GM12878 (cell line): ENCODE data around the gene TMEM235. TPM values are rescaled to one million over a fixed set of nuclear protein-coding genes. Genes with fewer than 3 reads are reported as not detected.
A peak's percentile ranks its signal among the peaks of the same experiment; 100 is the strongest.

ENCODE experiments used
- CTCF ChIP-seq, 3 experiments: IDR thresholded peaks in 2 of 3; conservative IDR thresholded peaks in 1 of 3; 2 replicates each; pipeline ENCODE4 v1.5.1; 2011; ENCODE audit warnings: low read depth in 3 of 3, low read length in 3 of 3, mild to moderate bottlenecking in 3 of 3, control low read depth in 2 of 3, moderate library complexity in 2 of 3, inconsistent platforms in 1 of 3, mixed read lengths in 1 of 3; ENCODE audit not compliant: control insufficient read depth in 2 of 3, insufficient read depth in 1 of 3; ENCODE audit errors: extremely low read depth in 1 of 3
- DPF2 ChIP-seq: fragments of 450-650 bp; IDR thresholded peaks from 2 replicates; pipeline ENCODE4 v1.6.1; 2017; ENCODE audit warnings: mild to moderate bottlenecking
- FOXK2 ChIP-seq: fragments of 450-650 bp; IDR thresholded peaks from 2 replicates; pipeline ENCODE4 v1.6.1; 2017; ENCODE audit warnings: mild to moderate bottlenecking, moderate library complexity
- MYC ChIP-seq: IDR thresholded peaks from 2 replicates; pipeline ENCODE4 v1.6.1; 2011; ENCODE audit warnings: mild to moderate bottlenecking, low read length, moderate library complexity, inconsistent platforms; ENCODE audit not compliant: insufficient read depth, insufficient replicate concordance, insufficient read length, severe bottlenecking
- NFXL1 ChIP-seq: fragments of 450-650 bp; IDR thresholded peaks from 2 replicates; pipeline ENCODE4 v1.6.1; 2017; ENCODE audit warnings: antibody characterized with exemption, mild to moderate bottlenecking, borderline replicate concordance
- NFYB ChIP-seq: IDR thresholded peaks from 2 replicates; pipeline ENCODE4 v1.6.1; 2011; ENCODE audit warnings: low read depth, mild to moderate bottlenecking, low read length, improper control_type of control experiment, moderate library complexity; ENCODE audit not compliant: insufficient read depth
- NRF1 ChIP-seq: conservative IDR thresholded peaks from 2 replicates; pipeline ENCODE4 v1.6.1; 2011; ENCODE audit warnings: mild to moderate bottlenecking, low read depth, low read length, improper control_type of control experiment
- PAX5 ChIP-seq: IDR thresholded peaks from 2 replicates; pipeline ENCODE4 v1.6.1; 2011; ENCODE audit warnings: low read depth, low read length, borderline replicate concordance
- PAX8 ChIP-seq: fragments of 450-650 bp; IDR thresholded peaks from 2 replicates; pipeline ENCODE4 v1.6.1; 2017; ENCODE audit warnings: mild to moderate bottlenecking, moderate library complexity
- POLR2AphosphoS5 ChIP-seq: IDR thresholded peaks from 2 replicates; pipeline ENCODE4 v1.6.1; 2011; ENCODE audit warnings: mild to moderate bottlenecking, low read length, inconsistent platforms
- RFX5 ChIP-seq: IDR thresholded peaks from 2 replicates; pipeline ENCODE4 v1.6.1; 2011; ENCODE audit warnings: low read depth, low read length, improper control_type of control experiment
- SPI1 ChIP-seq: IDR thresholded peaks from 2 replicates; pipeline ENCODE4 v1.6.1; 2011; ENCODE audit warnings: low read depth, mild to moderate bottlenecking, low read length, moderate library complexity, borderline replicate concordance; ENCODE audit not compliant: insufficient read depth
- polyA plus RNA-seq, 11 experiments: library from polyadenylated mRNA; depleted of rRNA in 4 of 11; unstranded in 6 of 11; stranded (reverse) in 5 of 11; fragments of >200 nt; fragmentation: Nextera tagmentation in 4 of 11; fragmentation: Illumina TruSeq in 1 of 11; extraction: Ambion mirVana in 4 of 11; extraction: Trizol in 1 of 11; gene quantifications; 1 replicate in 1 of 11; 2 replicates in 10 of 11; pipeline versions ENCODE4 v1.2.1 to v1.2.3, GENCODE V29; 2011 to 2016; ENCODE audit warnings: inconsistent platforms in 2 of 11, missing spikeins in 2 of 11, low read depth in 1 of 11
- total RNA-seq, 4 experiments: library from RNA; depleted of rRNA in 3 of 4; stranded (reverse); fragments of >200 nt in 3 of 4; fragmentation: Illumina TruSeq in 1 of 4; extraction: Trizol in 1 of 4; gene quantifications; 2 replicates each; pipeline versions ENCODE4 v1.2.1 to v1.2.3, GENCODE V29; 2013 to 2021
- TF ChIP-seq, protein P1 (sequence below): IDR thresholded peaks from 2 replicates; pipeline ENCODE4 v1.6.1; 2012; ENCODE audit warnings: low read length, inconsistent platforms
- TF ChIP-seq, protein P2 (sequence below): fragments of 450-650 bp; IDR thresholded peaks from 2 replicates; pipeline ENCODE4 v1.6.1; 2017; ENCODE audit warnings: mild to moderate bottlenecking, moderate library complexity
- TF ChIP-seq, protein P3 (sequence below): fragments of 150-350 bp; IDR thresholded peaks from 2 replicates; pipeline ENCODE4 v1.6.1; 2016; ENCODE audit warnings: low read depth, low read length

The TMEM235 gene
- total and polyA plus RNA-seq, 10 of the 15 experiments (the other 5 are each of a cell fraction or from before 2014, with no cell fraction given) = not detected

- TF ChIP-seq MYC (no peak), RFX5 (no peak), NFXL1 (no peak), NFYB (no peak), FOXK2 (no peak), SPI1 (no peak), PAX8 (no peak), NRF1 (peak; percentile 38), DPF2 (no peak; the same call in none of the 2 replicates), CTCF (IDR thresholded peaks at IDR 0.05 in 2 of 3, conservative IDR thresholded peaks at IDR 0.05 in 1 of 3; ENCODE audit: control insufficient read depth in 2 of 3, extremely low read depth in 1 of 3, insufficient read depth in 1 of 3, low read depth in 3 of 3, low read length in 3 of 3) (no peak), PAX5 (no peak), POLR2AphosphoS5 (no peak)
- TF ChIP-seq, protein P1, sequence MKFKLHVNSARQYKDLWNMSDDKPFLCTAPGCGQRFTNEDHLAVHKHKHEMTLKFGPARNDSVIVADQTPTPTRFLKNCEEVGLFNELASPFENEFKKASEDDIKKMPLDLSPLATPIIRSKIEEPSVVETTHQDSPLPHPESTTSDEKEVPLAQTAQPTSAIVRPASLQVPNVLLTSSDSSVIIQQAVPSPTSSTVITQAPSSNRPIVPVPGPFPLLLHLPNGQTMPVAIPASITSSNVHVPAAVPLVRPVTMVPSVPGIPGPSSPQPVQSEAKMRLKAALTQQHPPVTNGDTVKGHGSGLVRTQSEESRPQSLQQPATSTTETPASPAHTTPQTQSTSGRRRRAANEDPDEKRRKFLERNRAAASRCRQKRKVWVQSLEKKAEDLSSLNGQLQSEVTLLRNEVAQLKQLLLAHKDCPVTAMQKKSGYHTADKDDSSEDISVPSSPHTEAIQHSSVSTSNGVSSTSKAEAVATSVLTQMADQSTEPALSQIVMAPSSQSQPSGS = no peak
- TF ChIP-seq, protein P2, sequence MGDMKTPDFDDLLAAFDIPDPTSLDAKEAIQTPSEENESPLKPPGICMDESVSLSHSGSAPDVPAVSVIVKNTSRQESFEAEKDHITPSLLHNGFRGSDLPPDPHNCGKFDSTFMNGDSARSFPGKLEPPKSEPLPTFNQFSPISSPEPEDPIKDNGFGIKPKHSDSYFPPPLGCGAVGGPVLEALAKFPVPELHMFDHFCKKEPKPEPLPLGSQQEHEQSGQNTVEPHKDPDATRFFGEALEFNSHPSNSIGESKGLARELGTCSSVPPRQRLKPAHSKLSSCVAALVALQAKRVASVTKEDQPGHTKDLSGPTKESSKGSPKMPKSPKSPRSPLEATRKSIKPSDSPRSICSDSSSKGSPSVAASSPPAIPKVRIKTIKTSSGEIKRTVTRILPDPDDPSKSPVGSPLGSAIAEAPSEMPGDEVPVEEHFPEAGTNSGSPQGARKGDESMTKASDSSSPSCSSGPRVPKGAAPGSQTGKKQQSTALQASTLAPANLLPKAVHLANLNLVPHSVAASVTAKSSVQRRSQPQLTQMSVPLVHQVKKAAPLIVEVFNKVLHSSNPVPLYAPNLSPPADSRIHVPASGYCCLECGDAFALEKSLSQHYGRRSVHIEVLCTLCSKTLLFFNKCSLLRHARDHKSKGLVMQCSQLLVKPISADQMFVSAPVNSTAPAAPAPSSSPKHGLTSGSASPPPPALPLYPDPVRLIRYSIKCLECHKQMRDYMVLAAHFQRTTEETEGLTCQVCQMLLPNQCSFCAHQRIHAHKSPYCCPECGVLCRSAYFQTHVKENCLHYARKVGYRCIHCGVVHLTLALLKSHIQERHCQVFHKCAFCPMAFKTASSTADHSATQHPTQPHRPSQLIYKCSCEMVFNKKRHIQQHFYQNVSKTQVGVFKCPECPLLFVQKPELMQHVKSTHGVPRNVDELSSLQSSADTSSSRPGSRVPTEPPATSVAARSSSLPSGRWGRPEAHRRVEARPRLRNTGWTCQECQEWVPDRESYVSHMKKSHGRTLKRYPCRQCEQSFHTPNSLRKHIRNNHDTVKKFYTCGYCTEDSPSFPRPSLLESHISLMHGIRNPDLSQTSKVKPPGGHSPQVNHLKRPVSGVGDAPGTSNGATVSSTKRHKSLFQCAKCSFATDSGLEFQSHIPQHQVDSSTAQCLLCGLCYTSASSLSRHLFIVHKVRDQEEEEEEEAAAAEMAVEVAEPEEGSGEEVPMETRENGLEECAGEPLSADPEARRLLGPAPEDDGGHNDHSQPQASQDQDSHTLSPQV = no peak
- TF ChIP-seq, protein P3, sequence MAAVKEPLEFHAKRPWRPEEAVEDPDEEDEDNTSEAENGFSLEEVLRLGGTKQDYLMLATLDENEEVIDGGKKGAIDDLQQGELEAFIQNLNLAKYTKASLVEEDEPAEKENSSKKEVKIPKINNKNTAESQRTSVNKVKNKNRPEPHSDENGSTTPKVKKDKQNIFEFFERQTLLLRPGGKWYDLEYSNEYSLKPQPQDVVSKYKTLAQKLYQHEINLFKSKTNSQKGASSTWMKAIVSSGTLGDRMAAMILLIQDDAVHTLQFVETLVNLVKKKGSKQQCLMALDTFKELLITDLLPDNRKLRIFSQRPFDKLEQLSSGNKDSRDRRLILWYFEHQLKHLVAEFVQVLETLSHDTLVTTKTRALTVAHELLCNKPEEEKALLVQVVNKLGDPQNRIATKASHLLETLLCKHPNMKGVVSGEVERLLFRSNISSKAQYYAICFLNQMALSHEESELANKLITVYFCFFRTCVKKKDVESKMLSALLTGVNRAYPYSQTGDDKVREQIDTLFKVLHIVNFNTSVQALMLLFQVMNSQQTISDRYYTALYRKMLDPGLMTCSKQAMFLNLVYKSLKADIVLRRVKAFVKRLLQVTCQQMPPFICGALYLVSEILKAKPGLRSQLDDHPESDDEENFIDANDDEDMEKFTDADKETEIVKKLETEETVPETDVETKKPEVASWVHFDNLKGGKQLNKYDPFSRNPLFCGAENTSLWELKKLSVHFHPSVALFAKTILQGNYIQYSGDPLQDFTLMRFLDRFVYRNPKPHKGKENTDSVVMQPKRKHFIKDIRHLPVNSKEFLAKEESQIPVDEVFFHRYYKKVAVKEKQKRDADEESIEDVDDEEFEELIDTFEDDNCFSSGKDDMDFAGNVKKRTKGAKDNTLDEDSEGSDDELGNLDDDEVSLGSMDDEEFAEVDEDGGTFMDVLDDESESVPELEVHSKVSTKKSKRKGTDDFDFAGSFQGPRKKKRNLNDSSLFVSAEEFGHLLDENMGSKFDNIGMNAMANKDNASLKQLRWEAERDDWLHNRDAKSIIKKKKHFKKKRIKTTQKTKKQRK = no peak
Measured at GRCh38 chr17:78253946-78254672, 22.7 kb downstream of the TMEM235 start (continued).
